ENCODE data around the gene RNF144B. TPM values are rescaled to one million over a fixed set of nuclear protein-coding genes. Genes with fewer than 3 reads are reported as not detected.

Gene RNF144B
- total RNA-seq, 1 donor from 2014 or later: 14.7 TPM

DNA sequence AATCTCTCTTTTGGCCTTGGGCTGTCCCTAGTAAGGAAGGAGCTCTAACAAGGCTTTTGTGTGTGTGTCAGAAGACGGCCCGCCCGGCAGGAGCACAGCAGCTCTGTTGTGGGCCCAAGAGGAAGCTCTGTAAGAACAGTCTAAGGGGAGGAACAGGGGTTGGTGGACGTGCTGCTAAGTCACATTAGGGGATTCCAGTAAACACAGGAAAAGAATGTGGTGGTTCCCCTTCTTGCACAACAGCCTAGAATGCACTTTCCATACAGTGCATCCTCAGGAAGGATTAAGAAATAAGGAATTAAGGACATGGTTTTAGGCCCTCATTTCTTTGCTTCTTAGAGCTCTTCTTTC lies 114.5 kb downstream of the RNF144B start:
- Mint-ChIP-seq H3K4me3 (ENCODE audit: unreplicated experiment) (no peak overlapping the region), H3K36me3 (ENCODE audit: unreplicated experiment) (no peaks in the 10 kb centered on the region), H3K27ac (ENCODE audit: unreplicated experiment) (peak overlapping the region; percentile 52), H3K27me3 (ENCODE audit: unreplicated experiment) (no peaks in the 10 kb centered on the region), H3K9me3 (ENCODE audit: unreplicated experiment) (no peaks in the 10 kb centered on the region), H3K4me1 (ENCODE audit: unreplicated experiment) (peaks cover 15% of the 10 kb centered on the region)
- no peak for TF ChIP-seq CTCF (IDR thresholded peaks at IDR 0.05)
- no peak for DNase-seq (ENCODE audit: extremely low spot score, unreplicated experiment)

GRCh38 chr6:18503206-18503592 lies 116.0 kb downstream of the RNF144B start:
- no peaks in the 10 kb centered on the region for H3K27me3 Mint-ChIP-seq (ENCODE audit: unreplicated experiment)
- no peaks in the 10 kb centered on the region for H3K36me3 Mint-ChIP-seq (ENCODE audit: unreplicated experiment)
- TF ChIP-seq CTCF (IDR thresholded peaks at IDR 0.05): no peak
- no peaks in the 10 kb centered on the region for H3K9me3 Mint-ChIP-seq (ENCODE audit: unreplicated experiment)
- H3K4me3 Mint-ChIP-seq (ENCODE audit: unreplicated experiment): no peak overlapping the region
- H3K4me1 Mint-ChIP-seq (ENCODE audit: unreplicated experiment): peaks cover 21% of the 10 kb centered on the region
- peak overlapping the region; percentile 53 for H3K27ac Mint-ChIP-seq (ENCODE audit: unreplicated experiment)
- no peak for DNase-seq (ENCODE audit: extremely low spot score, unreplicated experiment)

- H3K27ac Mint-ChIP-seq (ENCODE audit: unreplicated experiment): peak overlapping the region; percentile 53
- H3K4me1 Mint-ChIP-seq (ENCODE audit: unreplicated experiment): peaks cover 21% of the 10 kb centered on the region
- H3K27me3 Mint-ChIP-seq (ENCODE audit: unreplicated experiment): no peaks in the 10 kb centered on the region
- no peaks in the 10 kb centered on the region for H3K9me3 Mint-ChIP-seq (ENCODE audit: unreplicated experiment)
- TF ChIP-seq CTCF (IDR thresholded peaks at IDR 0.05): peak; percentile 98
- no peaks in the 10 kb centered on the region for H3K36me3 Mint-ChIP-seq (ENCODE audit: unreplicated experiment)
- H3K4me3 Mint-ChIP-seq (ENCODE audit: unreplicated experiment): peak overlapping the region; percentile 65
- DNase-seq (ENCODE audit: extremely low spot score, unreplicated experiment): no peak
Observed at GRCh38 chr6:18503593-18504231, 116.6 kb downstream of the RNF144B start.

DNA sequence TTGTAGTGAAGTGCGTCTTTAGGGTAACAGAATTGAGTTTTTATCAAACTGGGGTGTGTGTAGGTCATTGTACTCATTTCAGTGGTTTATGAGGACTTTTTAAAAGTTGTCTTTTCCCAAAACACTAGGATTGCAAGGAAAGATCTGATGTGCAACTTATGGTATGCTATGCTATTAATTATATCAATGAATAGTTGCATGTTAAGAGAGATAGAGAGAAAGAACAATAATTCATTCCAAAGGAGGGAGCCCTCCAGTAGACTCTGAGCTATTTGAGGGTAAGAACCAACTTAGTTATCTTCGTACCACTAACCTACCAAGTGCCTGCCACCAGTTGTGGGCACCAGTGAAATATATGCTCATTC lies 117.1 kb downstream of the RNF144B start:
- Mint-ChIP-seq H3K27ac (ENCODE audit: unreplicated experiment) (no peak overlapping the region), H3K4me1 (ENCODE audit: unreplicated experiment) (peaks cover 21% of the 10 kb centered on the region), H3K9me3 (ENCODE audit: unreplicated experiment) (no peaks in the 10 kb centered on the region), H3K4me3 (ENCODE audit: unreplicated experiment) (no peak overlapping the region), H3K36me3 (ENCODE audit: unreplicated experiment) (no peaks in the 10 kb centered on the region), H3K27me3 (ENCODE audit: unreplicated experiment) (no peaks in the 10 kb centered on the region)
- TF ChIP-seq CTCF (IDR thresholded peaks at IDR 0.05): no peak
- DNase-seq (ENCODE audit: extremely low spot score, unreplicated experiment): no peak

DNA sequence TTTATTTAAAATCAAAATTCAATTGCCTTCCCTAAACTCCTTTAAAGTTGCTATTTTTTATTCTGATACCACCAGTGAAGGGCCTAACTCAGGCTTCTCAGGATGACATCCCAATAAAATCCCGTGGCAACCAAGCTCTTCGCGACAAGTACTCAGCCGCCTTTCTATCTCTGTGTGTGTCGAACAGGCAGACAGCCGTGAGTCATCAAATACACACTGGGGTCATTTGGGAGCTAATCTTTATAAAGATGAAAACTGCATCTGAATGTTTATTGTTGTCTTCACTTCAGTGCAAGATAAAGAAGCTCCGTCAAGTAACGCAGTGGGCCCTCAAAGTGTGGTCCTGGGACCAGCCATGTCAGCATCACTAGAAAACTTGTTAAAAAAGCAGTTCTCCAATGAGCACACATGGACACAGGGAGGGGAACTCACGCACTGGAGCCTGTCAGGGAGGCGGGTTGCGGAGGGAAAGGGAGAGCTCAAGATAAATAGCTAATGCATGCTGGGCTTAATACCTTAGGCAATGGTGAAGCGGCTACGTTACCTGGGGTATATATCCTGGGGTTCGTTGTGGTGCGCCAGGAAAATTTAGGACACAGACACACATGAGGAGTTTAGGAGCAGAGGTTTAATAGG lies 119.3 kb downstream of the RNF144B start:
- H3K27me3 Mint-ChIP-seq (ENCODE audit: unreplicated experiment): no peaks in the 10 kb centered on the region
- no peaks in the 10 kb centered on the region for H3K9me3 Mint-ChIP-seq (ENCODE audit: unreplicated experiment)
- peaks cover 20% of the 10 kb centered on the region for H3K4me1 Mint-ChIP-seq (ENCODE audit: unreplicated experiment)
- no peak for TF ChIP-seq CTCF (IDR thresholded peaks at IDR 0.05)
- no peak overlapping the region for H3K4me3 Mint-ChIP-seq (ENCODE audit: unreplicated experiment)
- H3K27ac Mint-ChIP-seq (ENCODE audit: unreplicated experiment): no peak overlapping the region
- no peaks in the 10 kb centered on the region for H3K36me3 Mint-ChIP-seq (ENCODE audit: unreplicated experiment)
- no peak for DNase-seq (ENCODE audit: extremely low spot score, unreplicated experiment)
